H1 (cell line): ENCODE results near the gene AHRR. TPM values are rescaled to one million over a fixed set of nuclear protein-coding genes. Genes with fewer than 3 reads are reported as not detected.

Experiments
- CTCF ChIA-PET: fragments of 300-600 bp; sonication (Branson Sonifier 250); formaldehyde crosslinking; loops from one replicate; lab custom pipeline; 2021; ENCODE audit not compliant: partially characterized antibody; lab: Charles Lee
- POLR2A ChIA-PET: fragments of 300-600 bp; sonication (Branson Sonifier 250); formaldehyde crosslinking; loops from one replicate; lab custom pipeline; 2021; ENCODE audit warnings: inconsistent platforms; ENCODE audit not compliant: partially characterized antibody; lab: Charles Lee
- DNase-seq, 2 experiments: peaks; one replicate each; pipeline versions ENCODE4 v3.0.0 to v3.0.0-alpha.2; 2010 to 2022; ENCODE audit warnings: low spot score in 2 of 2, low read depth in 1 of 2, mixed read lengths in 1 of 2
- FAIRE-seq: peaks from 2 replicates; lab custom pipeline; 2011; peaks lifted over from hg19 to GRCh38; lab: Jason Lieb, UNC
- H2AFZ ChIP-seq: 2 replicates; pipeline ENCODE4 v1.8.1; 2012; ENCODE audit warnings: low read length, inconsistent platforms
- H2AK5ac ChIP-seq: 2 replicates; pipeline ENCODE4 v1.6.1; 2013; ENCODE audit warnings: low read depth, low read length
- H2BK120ac ChIP-seq: replicated peaks from 2 replicates; pipeline ENCODE3; 2013; ENCODE audit warnings: low read depth, low read length, inconsistent platforms
- H2BK12ac ChIP-seq: 2 replicates; pipeline ENCODE4 v1.6.1; 2013; ENCODE audit warnings: low read depth, low read length
- H2BK15ac ChIP-seq: 2 replicates; pipeline ENCODE4 v1.6.1; 2013; ENCODE audit warnings: low read length
- H2BK20ac ChIP-seq: 2 replicates; pipeline ENCODE4 v1.6.1; 2013; ENCODE audit warnings: low read length
- H2BK5ac ChIP-seq: 2 replicates; pipeline ENCODE4 v1.6.1; 2013; ENCODE audit warnings: low read depth, low read length
- H3K14ac ChIP-seq: 2 replicates; pipeline ENCODE4 v1.6.1; 2013; ENCODE audit warnings: inconsistent platforms; ENCODE audit not compliant: insufficient read length
- H3K18ac ChIP-seq: 2 replicates; pipeline ENCODE4 v1.6.1; 2013; ENCODE audit warnings: low read length; ENCODE audit errors: extremely low read depth
- H3K23ac ChIP-seq: 2 replicates; pipeline ENCODE4 v1.6.1; 2013; ENCODE audit warnings: inconsistent platforms; ENCODE audit not compliant: insufficient read length
- H3K23me2 ChIP-seq: 2 replicates; pipeline ENCODE4 v1.6.1; 2013; ENCODE audit warnings: low read depth, low read length
- H3K27ac ChIP-seq: 2 replicates; pipeline ENCODE4 v1.6.1; 2011; ENCODE audit warnings: low read depth, low read length, inconsistent platforms
- H3K27me3 ChIP-seq, 4 experiments: replicated peaks in 1 of 4; 1 replicate in 1 of 4; 2 replicates in 3 of 4; pipeline versions ENCODE4 v1.6.1 to v1.8.1; 2011 to 2013; ENCODE audit warnings: low read length in 3 of 4, mild to moderate bottlenecking in 3 of 4, inconsistent platforms in 2 of 4, mixed read lengths in 2 of 4, moderate library complexity in 1 of 4; ENCODE audit not compliant: control insufficient read depth in 3 of 4, insufficient read depth in 3 of 4; ENCODE audit errors: extremely low read depth in 1 of 4
- H3K36me3 ChIP-seq, 4 experiments: 2 replicates each; pipeline versions ENCODE4 v1.6.1 to v1.8.1; 2011 to 2013; ENCODE audit warnings: mild to moderate bottlenecking in 4 of 4, low read length in 3 of 4, moderate library complexity in 2 of 4, control low read depth in 1 of 4, inconsistent platforms in 1 of 4; ENCODE audit not compliant: insufficient read depth in 4 of 4, control insufficient read depth in 2 of 4
- H3K4ac ChIP-seq: replicated peaks from 2 replicates; pipeline ENCODE3; 2013; ENCODE audit warnings: low read length, low read depth, mixed read lengths, inconsistent platforms; ENCODE audit not compliant: insufficient read length
- H3K4me1 ChIP-seq, 4 experiments: replicated peaks in 1 of 4; 1 replicate in 1 of 4; 2 replicates in 3 of 4; pipeline versions ENCODE4 v1.6.1 to v1.8.1; 2011 to 2013; ENCODE audit warnings: low read length in 3 of 4, inconsistent platforms in 2 of 4, mixed read lengths in 1 of 4; ENCODE audit not compliant: insufficient read depth in 4 of 4, control insufficient read depth in 3 of 4
- H3K4me2 ChIP-seq, 2 experiments: 2 replicates each; pipeline versions ENCODE4 v1.6.1 to v1.8.1; 2011 to 2013; ENCODE audit warnings: low read depth in 2 of 2, low read length in 2 of 2, control low read depth in 1 of 2, inconsistent platforms in 1 of 2, mild to moderate bottlenecking in 1 of 2; ENCODE audit not compliant: insufficient read depth in 1 of 2
- H3K4me3 ChIP-seq, 4 experiments: fragments of 200-600, 300-600 bp in 1 of 4; sonication (generic), shearing (Covaris generic), sonication (Bioruptor Twin) in 1 of 4; 2 replicates each; pipeline versions ENCODE4 v1.5.1 to v1.8.1; 2011 to 2016; ENCODE audit warnings: low read length in 4 of 4, low read depth in 3 of 4, control low read depth in 2 of 4, inconsistent platforms in 2 of 4, mild to moderate bottlenecking in 2 of 4, mixed read lengths in 1 of 4, moderate library complexity in 1 of 4; ENCODE audit not compliant: insufficient read depth in 2 of 4; ENCODE audit errors: extremely low read depth in 1 of 4
- H3K56ac ChIP-seq: replicated peaks from 2 replicates; pipeline ENCODE3; 2013; ENCODE audit warnings: low read depth, mild to moderate bottlenecking, mixed read lengths, low read length, inconsistent platforms; ENCODE audit not compliant: insufficient read length
- H3K79me1 ChIP-seq: 2 replicates; pipeline ENCODE4 v1.6.1; 2013; ENCODE audit warnings: low read depth, low read length, control low read depth
- H3K79me2 ChIP-seq, 2 experiments: 2 replicates each; pipeline versions ENCODE4 v1.6.1 to v1.8.1; 2012 to 2013; ENCODE audit warnings: low read length in 2 of 2, mild to moderate bottlenecking in 2 of 2, inconsistent platforms in 1 of 2; ENCODE audit not compliant: insufficient read depth in 2 of 2, control insufficient read depth in 1 of 2
- H3K9ac ChIP-seq, 4 experiments: replicated peaks in 1 of 4; 1 replicate in 1 of 4; 2 replicates in 3 of 4; pipeline versions ENCODE4 v1.6.1 to v1.8.1; 2011 to 2013; ENCODE audit warnings: low read depth in 3 of 4, low read length in 3 of 4, control low read depth in 2 of 4, mild to moderate bottlenecking in 2 of 4, moderate library complexity in 2 of 4, inconsistent platforms in 1 of 4; ENCODE audit errors: extremely low read depth in 1 of 4
- H3K9me3 ChIP-seq, 2 experiments: 2 replicates each; pipeline versions ENCODE4 v1.6.1 to v1.8.1; 2012 to 2013; ENCODE audit warnings: mild to moderate bottlenecking in 2 of 2, moderate library complexity in 2 of 2, control low read depth in 1 of 2, inconsistent platforms in 1 of 2, low read depth in 1 of 2, low read length in 1 of 2, mixed read lengths in 1 of 2; ENCODE audit not compliant: insufficient read depth in 2 of 2
- H4K20me1 ChIP-seq, 2 experiments: replicated peaks in 1 of 2; 2 replicates each; pipeline versions ENCODE3 to v1.8.1; 2011 to 2013; ENCODE audit warnings: inconsistent platforms in 2 of 2, low read length in 2 of 2, mild to moderate bottlenecking in 1 of 2; ENCODE audit not compliant: insufficient read depth in 2 of 2, control insufficient read depth in 1 of 2
- H4K5ac ChIP-seq: 2 replicates; pipeline ENCODE4 v1.6.1; 2013; ENCODE audit warnings: low read length, low read depth, mixed read lengths, inconsistent platforms; ENCODE audit not compliant: insufficient read length
- H4K8ac ChIP-seq: 2 replicates; pipeline ENCODE4 v1.8.0; 2013; ENCODE audit warnings: mild to moderate bottlenecking, moderate library complexity, low read length, inconsistent platforms; ENCODE audit not compliant: insufficient read depth; ENCODE audit errors: extremely low read depth
- H4K91ac ChIP-seq: replicated peaks from 2 replicates; pipeline ENCODE3; 2013; ENCODE audit warnings: low read length, mixed read lengths, inconsistent platforms; ENCODE audit not compliant: insufficient read length
- EP300 ChIP-seq, 2 experiments: IDR thresholded peaks; 1 replicate in 1 of 2; 2 replicates in 1 of 2; pipeline ENCODE4 v1.6.1; 2011 to 2012; ENCODE audit warnings: low read depth in 2 of 2, low read length in 2 of 2, mild to moderate bottlenecking in 2 of 2, borderline replicate concordance in 1 of 2, inconsistent platforms in 1 of 2, moderate library complexity in 1 of 2
- GABPA ChIP-seq: IDR thresholded peaks from 2 replicates; pipeline ENCODE4 v1.6.1; 2011; ENCODE audit warnings: mild to moderate bottlenecking, low read length, moderate library complexity, borderline replicate concordance; ENCODE audit not compliant: insufficient read depth
- GTF2F1 ChIP-seq: IDR thresholded peaks from 2 replicates; pipeline ENCODE4 v1.6.1; 2012; ENCODE audit warnings: low read depth, low read length, improper control_type of control experiment, borderline replicate concordance
- JUND ChIP-seq: IDR thresholded peaks from 2 replicates; pipeline ENCODE4 v1.6.1; 2011; ENCODE audit warnings: mild to moderate bottlenecking, improper control_type of control experiment, low read length
- PHF8 ChIP-seq: fragments of 200-600 bp; sonication (generic); conservative IDR thresholded peaks from 2 replicates; pipeline ENCODE4 v1.7.1; 2012; ENCODE audit warnings: low read depth, mild to moderate bottlenecking, inconsistent platforms, low read length, moderate library complexity
- POLR2AphosphoS5 ChIP-seq: IDR thresholded peaks from 2 replicates; pipeline ENCODE4 v1.6.1; 2011; ENCODE audit warnings: low read depth, low read length
- RXRA ChIP-seq: IDR thresholded peaks from 2 replicates; pipeline ENCODE4 v1.6.1; 2011; ENCODE audit warnings: low read depth, mild to moderate bottlenecking, low read length, moderate library complexity; ENCODE audit not compliant: insufficient read depth
- WGBS, 2 experiments: shearing (Covaris generic) in 1 of 2; methylation state at CpG; one replicate each; pipeline versions ENCODE4 v1.1.6 to v1.1.7; 2013 to 2015; ENCODE audit warnings: low lambda C conversion rate in 2 of 2, mixed read lengths in 2 of 2, inconsistent platforms in 1 of 2, low coverage in 1 of 2, missing lambda C conversion rate in 1 of 2; ENCODE audit not compliant: insufficient replicate concordance in 2 of 2, insufficient coverage in 1 of 2, insufficient read length in 1 of 2; ENCODE audit errors: extremely low coverage in 1 of 2, missing lambda C conversion rate in 1 of 2; 5-methylcytosine and 5-hydroxymethylcytosine counted together
- polyA plus RNA-seq, 7 experiments: library from polyadenylated mRNA; depleted of rRNA in 3 of 7; stranded (reverse) in 5 of 7; unstranded in 2 of 7; fragments of >200 nt in 5 of 7; fragments of 200-250 nt in 2 of 7; gene quantifications; 1 replicate in 5 of 7; 2 replicates in 1 of 7; 4 replicates in 1 of 7; pipeline versions ENCODE4 v1.2.1 to v1.2.3, GENCODE V29; 2011 to 2013; ENCODE audit warnings: missing spikeins in 2 of 7, mixed read lengths in 2 of 7
- total RNA-seq: library from RNA; stranded (reverse); fragmentation: NEBNext Ultra II Directional; extraction: Animal tissue kit (Norgen Biotek cat#: 25700); gene quantifications from 2 replicates; pipeline ENCODE4 v1.2.1, GENCODE V29; 2021
- TF ChIP-seq, protein P1 (sequence below), 3 experiments: IDR thresholded peaks; 1 replicate in 2 of 3; 2 replicates in 1 of 3; pipeline versions ENCODE4 v1.5.1 to v1.6.1; 2011; ENCODE audit warnings: low read length in 3 of 3, mild to moderate bottlenecking in 3 of 3, inconsistent platforms in 2 of 3, low read depth in 1 of 3, moderate library complexity in 1 of 3; ENCODE audit not compliant: insufficient read depth in 1 of 3; ENCODE audit errors: control extremely low read depth in 1 of 3

Gene AHRR
- total and polyA plus RNA-seq, 2 of the 8 experiments (the other 6 are each of a cell fraction or from before 2014, with no cell fraction given) = 0.41 to 0.80 TPM

DNA sequence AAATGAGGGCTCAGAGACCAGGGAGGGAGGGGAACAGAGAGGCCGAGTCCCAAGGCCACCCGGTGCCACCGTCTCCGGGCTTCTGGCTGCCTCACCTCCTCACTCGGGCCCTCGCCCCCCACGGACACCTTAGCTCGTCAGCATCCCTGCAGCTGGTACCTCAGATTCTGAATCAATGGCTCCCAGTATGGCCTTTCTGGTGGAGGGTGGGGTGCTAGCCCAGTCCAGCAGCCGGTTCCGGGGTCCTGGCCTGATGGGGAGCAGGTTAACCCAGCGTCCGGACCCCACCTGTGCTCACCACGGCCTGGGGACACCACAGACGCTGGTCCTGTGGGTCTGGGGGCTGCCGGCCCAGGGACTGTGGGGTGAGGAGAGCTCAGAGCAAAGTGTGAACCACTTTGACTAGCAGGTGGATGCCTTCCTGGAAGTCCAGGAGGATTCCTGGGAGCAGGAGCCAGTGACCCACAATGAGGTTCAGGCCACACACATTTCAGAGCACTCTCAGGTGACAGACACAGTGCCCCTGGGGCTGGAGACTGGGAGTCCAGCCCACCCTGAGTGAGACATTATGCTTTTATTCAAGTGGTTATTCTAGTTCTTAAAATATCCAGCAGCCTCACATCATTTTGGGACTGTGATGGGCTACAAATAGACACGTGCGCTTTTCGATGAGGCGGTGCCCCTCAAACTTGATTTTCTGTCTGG is 53.3 kb downstream of the AHRR start:
- POLR2A ChIA-PET = interaction anchor here (1.2 to 1.3 kb wide), 2 partner anchors 20 to 25 kb away, joined by 3 to 4 read pairs; no protein-coding TSS in a partner anchor
- 90% methylated on average over 18 of the region's 19 CpGs; no CpG with 5 or more reads in 1 of the 2 experiments for WGBS, 2 experiments
- no peak overlapping the region for H4K91ac ChIP-seq
- no peak overlapping the region for H2AK5ac ChIP-seq
- no peak overlapping the region for H3K23ac ChIP-seq
- DNase-seq (peak in 1 of 2 experiments; percentile 43), FAIRE-seq (no peak)
- H3K9ac ChIP-seq = no peak overlapping the region
- H3K4me2 ChIP-seq = 0 out of 4 replicates have a peak overlapping the region, but pooled peaks of 1 of the 2 experiments have one; percentile 4
- H3K27ac ChIP-seq = no peak overlapping the region
- H3K4me1 ChIP-seq = peaks cover 0 to 10% (median 5%) of the 10 kb centered on the region in 4 experiments; a peak in 5 of 7 replicates
- CTCF ChIA-PET = interaction anchor here (0.8 to 2.2 kb wide), 7 partner anchors 11 to 172 kb away, joined by 3 to 7 read pairs (median 4); no protein-coding TSS in a partner anchor
- H3K27me3 ChIP-seq = peaks cover 0 to 20% (median 14%) of the 10 kb centered on the region in 4 experiments; a peak in 5 of 7 replicates
- no peak overlapping the region for H4K5ac ChIP-seq
- no peaks in the 10 kb centered on the region for H3K79me2 ChIP-seq
- no peaks in the 10 kb centered on the region for H4K20me1 ChIP-seq
- no peak overlapping the region for H2BK12ac ChIP-seq
- no peaks in the 10 kb centered on the region for H3K79me1 ChIP-seq
- no peak overlapping the region for H2BK15ac ChIP-seq
- no peak overlapping the region for H3K4me3 ChIP-seq
- no peaks in the 10 kb centered on the region for H3K36me3 ChIP-seq
- no peak overlapping the region for H2AFZ ChIP-seq
- no peak overlapping the region for H2BK5ac ChIP-seq
- no peak overlapping the region for H2BK20ac ChIP-seq
- no peak overlapping the region for H4K8ac ChIP-seq
- no peak overlapping the region for H3K18ac ChIP-seq
- H3K23me2 ChIP-seq = peaks cover 3% of the 10 kb centered on the region; the same call in 1 of the 2 replicates
- no peaks in the 10 kb centered on the region for H3K9me3 ChIP-seq
- H3K56ac ChIP-seq = no peak overlapping the region
- H3K14ac ChIP-seq = no peak overlapping the region
- H2BK120ac ChIP-seq = no peak overlapping the region
- H3K4ac ChIP-seq = no peak overlapping the region
- TF ChIP-seq GABPA (no peak), RXRA (no peak), GTF2F1 (no peak), JUND (no peak), PHF8 (no peak), POLR2AphosphoS5 (no peak), EP300 (IDR thresholded peaks at IDR 0.05; ENCODE audit: borderline replicate concordance in 1 of 2, low read depth in 2 of 2, low read length in 2 of 2) (no peak)
- TF ChIP-seq, protein P1, sequence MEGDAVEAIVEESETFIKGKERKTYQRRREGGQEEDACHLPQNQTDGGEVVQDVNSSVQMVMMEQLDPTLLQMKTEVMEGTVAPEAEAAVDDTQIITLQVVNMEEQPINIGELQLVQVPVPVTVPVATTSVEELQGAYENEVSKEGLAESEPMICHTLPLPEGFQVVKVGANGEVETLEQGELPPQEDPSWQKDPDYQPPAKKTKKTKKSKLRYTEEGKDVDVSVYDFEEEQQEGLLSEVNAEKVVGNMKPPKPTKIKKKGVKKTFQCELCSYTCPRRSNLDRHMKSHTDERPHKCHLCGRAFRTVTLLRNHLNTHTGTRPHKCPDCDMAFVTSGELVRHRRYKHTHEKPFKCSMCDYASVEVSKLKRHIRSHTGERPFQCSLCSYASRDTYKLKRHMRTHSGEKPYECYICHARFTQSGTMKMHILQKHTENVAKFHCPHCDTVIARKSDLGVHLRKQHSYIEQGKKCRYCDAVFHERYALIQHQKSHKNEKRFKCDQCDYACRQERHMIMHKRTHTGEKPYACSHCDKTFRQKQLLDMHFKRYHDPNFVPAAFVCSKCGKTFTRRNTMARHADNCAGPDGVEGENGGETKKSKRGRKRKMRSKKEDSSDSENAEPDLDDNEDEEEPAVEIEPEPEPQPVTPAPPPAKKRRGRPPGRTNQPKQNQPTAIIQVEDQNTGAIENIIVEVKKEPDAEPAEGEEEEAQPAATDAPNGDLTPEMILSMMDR (IDR thresholded peaks at IDR 0.05; ENCODE audit: control extremely low read depth in 1 of 3, insufficient read depth in 1 of 3, low read depth in 1 of 3, low read length in 3 of 3) = no peak
